ENCODE measurements around the gene RPS6KA2. TPM values are rescaled to one million over a fixed set of nuclear protein-coding genes. Genes with fewer than 3 reads are reported as not detected.

Gene RPS6KA2
- total RNA-seq, 1 donor from 2014 or later = 2.4 TPM

GRCh38 chr6:166436195-166437139, 190.6 kb downstream of the RPS6KA2 start:
- intact Hi-C loops (cut with micrococcal nuclease) = no loop called here

- intact Hi-C loops (cut with micrococcal nuclease) = no loop called here
These were observed 191.5 kb downstream of the RPS6KA2 start for GRCh38 chr6:166435574-166435973.

DNA sequence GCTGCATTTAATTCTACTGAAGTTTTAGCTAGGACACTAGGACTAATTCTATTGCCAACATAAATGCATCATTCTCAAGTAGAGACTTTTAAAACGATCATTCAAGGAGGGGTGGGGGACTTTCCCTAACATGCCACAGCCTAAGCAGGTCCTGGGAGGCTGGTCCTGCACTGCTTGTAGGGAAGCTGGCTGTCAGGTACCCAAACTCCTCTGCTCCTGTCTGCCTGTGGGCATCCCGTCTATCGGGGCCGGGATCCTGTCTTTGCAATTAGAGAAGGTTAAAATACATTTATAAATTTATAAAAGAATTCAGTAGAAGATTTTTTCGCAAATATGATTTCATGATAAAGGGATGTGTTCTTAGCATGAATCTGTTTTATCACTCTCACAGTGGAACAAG, 192.7 kb downstream of the RPS6KA2 start:
- intact Hi-C loops (cut with micrococcal nuclease) = no loop called here

DNA sequence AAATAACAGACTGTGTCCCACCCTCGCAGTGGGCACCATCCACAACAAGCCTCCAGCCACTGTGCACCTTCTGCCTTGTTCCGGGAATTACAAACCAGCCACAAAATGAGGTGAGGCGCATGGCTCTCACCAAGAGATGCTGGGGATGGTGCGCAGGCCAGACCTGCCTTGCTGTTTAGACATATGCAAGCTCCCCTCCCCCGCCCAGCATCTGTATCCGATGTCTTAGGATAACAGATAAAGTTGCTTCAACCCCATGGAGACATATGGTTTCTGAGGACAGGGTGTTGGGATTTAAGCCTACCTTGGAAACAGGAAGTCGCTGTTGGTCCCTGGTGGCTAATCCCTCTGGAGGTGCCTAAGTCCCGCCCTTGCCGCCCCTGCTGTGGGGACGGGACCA, 194.0 kb downstream of the RPS6KA2 start:
- intact Hi-C loops (cut with micrococcal nuclease) = no loop called here

DNA sequence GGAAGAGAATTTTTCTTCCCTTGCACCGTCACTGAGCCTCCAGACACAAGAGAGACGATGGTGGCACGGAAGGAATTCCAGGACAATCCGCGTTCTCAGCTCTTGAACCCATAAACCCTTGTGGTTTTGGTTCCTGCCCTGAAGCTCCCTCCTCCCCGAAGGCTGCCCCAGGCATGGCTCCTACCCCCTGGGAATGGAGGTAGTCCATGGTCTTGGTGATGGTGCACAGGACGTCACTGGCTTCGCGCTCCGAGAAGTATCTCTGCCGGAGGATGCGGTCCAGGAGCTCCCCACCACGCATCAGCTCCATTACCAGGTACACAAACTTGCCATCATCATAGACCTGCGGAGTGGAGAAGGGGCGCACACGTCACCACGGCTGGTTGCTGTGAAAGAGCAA, 196.8 kb downstream of the RPS6KA2 start:
- intact Hi-C loops (cut with micrococcal nuclease) = no loop called here

- intact Hi-C loops (cut with micrococcal nuclease) = no loop called here
These were observed 202.6 kb downstream of the RPS6KA2 start for GRCh38 chr6:166424431-166424830.

- intact Hi-C loops (cut with micrococcal nuclease) = no loop called here
These were observed 203.3 kb downstream of the RPS6KA2 start for GRCh38 chr6:166423781-166424180.

DNA sequence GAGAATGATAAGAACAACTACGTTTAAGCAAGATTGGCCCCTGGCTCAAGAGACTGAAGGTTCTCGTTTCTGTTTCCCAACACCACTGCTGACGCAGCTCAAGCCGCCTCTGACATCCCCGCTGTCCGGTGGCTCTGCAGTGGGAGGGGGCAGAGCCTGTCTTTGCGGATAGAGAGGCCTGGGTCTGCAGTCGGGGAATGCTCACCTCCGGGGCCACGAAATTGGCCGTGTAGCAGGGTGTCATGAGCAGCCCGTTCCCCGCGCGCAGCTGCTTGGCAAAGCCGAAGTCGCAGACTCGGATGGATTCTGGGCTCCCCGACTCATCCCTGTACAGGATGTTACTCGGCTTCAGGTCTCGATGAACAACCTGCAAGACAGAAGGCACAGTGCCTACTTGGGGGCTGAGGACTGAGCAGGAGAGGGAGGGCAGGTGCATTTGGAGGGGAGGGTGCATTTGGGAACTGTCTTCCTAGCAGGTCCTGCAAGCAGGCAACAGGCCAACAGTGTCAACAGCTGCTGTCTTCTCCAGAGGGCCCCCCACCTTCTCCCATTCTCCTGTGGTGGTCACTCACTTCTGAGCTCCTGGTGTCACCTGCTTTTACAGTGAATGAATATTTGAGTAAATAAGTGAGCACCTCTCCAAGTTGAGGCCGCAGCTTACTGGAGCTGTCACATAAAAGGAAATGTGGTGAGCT, 203.9 kb downstream of the RPS6KA2 start:
- intact Hi-C loops (cut with micrococcal nuclease) = no loop called here

DNA sequence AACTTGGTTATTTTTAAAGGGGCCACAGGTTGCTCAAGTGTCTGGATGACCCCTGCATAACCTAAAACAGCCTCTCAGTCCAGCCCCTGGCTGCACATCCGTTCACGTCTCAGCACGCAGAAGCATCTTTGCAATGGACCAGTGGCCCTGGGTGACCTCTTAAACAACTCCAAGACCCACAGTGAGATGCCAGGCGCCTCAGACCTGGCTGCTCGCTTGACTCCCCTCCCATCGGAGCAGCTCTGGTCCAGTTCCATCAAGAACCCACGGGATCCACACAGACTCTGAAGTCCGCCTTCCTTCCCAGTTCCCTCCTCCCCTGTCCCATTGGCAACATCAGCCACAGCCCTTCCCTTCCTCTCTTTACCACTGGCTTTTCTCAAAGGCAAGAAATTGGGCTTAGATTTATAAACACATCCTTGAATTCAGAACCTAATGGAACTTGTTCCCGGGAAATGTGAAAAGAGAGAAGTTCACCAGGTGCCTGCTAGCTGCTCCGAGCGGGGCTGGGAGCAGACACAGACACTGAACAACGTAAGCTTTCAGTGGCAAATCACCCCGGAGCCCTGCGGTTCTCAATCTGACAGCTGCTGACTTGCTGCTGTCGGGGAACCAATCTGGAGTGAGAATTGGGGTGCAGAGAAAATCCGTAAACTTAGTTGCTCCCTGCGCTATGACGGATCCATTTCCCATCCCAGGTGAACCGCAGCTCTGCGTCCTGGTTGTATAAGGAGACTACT, 204.7 kb downstream of the RPS6KA2 start:
- intact Hi-C loops (cut with micrococcal nuclease) = no loop called here

GRCh38 chr6:166420351-166420750, 206.7 kb downstream of the RPS6KA2 start:
- intact Hi-C loops (cut with micrococcal nuclease) = no loop called here

GRCh38 chr6:166419717-166420116, 207.3 kb downstream of the RPS6KA2 start:
- intact Hi-C loops (cut with micrococcal nuclease) = loop anchor here (5.0 to 10.0 kb wide), 3 partner anchors 205 to 935 kb away; partner anchors contain the start of genes CEP43 and RPS6KA2

DNA sequence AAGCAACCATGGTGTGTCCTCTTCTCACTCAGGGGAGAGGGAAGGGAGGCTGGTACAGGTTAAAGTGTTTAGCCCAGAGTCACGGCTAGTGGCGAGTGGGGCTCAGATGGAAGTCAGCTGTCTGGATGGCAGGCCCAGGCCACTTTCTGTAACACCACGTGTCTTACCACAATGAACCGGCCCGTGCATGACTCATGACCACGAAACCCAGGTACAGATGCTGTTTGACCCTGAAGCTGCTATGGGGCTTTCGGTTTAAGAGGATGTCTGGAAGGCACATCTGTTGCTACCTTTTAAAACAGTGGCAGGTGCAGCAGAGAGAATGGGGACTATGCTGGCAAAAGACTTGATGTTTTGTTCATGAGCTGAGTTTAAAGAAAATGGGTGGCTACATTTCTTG, 207.8 kb downstream of the RPS6KA2 start:
- intact Hi-C loops (cut with micrococcal nuclease) = loop anchor here (5.0 to 10.0 kb wide), 3 partner anchors 206 to 936 kb away; partner anchors contain the start of genes CEP43 and RPS6KA2

DNA sequence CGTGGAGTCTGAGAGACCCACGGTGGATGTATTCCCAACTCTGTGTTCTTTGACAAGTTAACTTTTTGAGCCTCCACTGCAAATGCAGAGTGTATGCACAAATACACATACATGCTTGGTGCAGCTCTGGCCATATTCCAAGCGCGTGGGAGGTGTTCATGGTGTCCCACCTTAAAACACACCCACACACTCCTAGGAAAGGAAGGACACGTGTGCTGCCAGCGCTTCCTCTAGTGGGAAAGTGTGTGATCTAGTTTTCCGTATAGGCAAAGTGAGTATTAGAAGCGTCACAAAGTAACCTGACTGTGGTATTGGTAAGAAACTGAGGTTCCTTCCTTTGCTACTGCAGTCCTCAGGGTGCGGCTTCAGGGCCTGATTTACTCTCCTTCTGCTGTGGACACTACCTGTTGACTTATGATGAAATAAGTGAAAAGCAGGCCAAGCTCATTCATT, 208.3 kb downstream of the RPS6KA2 start:
- intact Hi-C loops (cut with micrococcal nuclease) = loop anchor here (5.0 to 10.0 kb wide), 3 partner anchors 206 to 936 kb away; partner anchors contain the start of genes CEP43 and RPS6KA2

DNA sequence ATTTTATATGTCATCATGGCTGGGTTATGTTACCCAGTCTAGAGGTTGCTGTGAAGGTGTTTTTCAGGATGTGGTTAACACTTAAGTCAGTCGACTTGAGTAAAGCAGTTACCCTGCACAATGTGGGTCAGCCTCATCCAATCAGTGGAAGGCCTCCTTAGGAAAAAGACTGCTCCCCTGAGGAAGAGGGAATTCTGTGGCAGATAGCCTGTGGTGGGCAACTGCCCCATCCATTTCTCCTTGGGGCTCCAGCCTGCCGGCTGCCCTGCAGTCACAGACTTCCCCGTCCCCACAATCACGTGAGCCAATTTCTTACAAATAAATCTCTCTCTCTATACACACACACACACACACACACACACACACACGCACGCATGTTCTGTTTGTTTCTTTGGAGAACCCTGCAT, 209.8 kb downstream of the RPS6KA2 start:
- intact Hi-C loops (cut with micrococcal nuclease) = loop anchor here (1.0 to 10.0 kb wide), 5 partner anchors 34 to 938 kb away; partner anchors contain the start of genes CEP43 and RPS6KA2

- intact Hi-C loops (cut with micrococcal nuclease) = loop anchor here (5.0 to 10.0 kb wide), 3 partner anchors 209 to 939 kb away; partner anchors contain the start of genes CEP43 and RPS6KA2
These were observed 211.2 kb downstream of the RPS6KA2 start for GRCh38 chr6:166415833-166416347.

DNA sequence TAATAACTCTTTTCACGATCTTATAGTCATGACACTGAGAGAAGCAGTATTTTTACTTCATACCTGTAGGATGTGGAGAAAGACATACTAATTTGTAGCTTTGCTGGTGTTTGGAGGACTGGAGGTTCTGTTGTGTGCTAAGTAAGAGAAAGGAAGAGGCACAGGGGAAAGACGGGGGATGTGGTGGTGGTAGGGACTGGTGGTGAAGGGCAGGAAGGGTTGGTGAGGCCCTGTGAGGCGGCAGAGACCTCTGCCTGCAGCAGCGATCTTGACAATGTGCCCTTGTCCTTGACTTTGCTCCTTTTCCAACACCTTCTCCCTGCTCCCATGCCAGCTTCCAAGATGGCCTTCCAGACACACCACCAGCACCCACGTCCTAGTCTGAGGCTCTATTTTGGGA, 211.7 kb downstream of the RPS6KA2 start:
- intact Hi-C loops (cut with micrococcal nuclease) = loop anchor here (5.0 to 10.0 kb wide), 3 partner anchors 209 to 939 kb away; partner anchors contain the start of genes CEP43 and RPS6KA2

GRCh38 chr6:166413491-166413951, 213.5 kb downstream of the RPS6KA2 start:
- intact Hi-C loops (cut with micrococcal nuclease) = loop anchor here (10.0 kb wide), 2 partner anchors 211 to 941 kb away; partner anchors contain the start of gene RPS6KA2

DNA sequence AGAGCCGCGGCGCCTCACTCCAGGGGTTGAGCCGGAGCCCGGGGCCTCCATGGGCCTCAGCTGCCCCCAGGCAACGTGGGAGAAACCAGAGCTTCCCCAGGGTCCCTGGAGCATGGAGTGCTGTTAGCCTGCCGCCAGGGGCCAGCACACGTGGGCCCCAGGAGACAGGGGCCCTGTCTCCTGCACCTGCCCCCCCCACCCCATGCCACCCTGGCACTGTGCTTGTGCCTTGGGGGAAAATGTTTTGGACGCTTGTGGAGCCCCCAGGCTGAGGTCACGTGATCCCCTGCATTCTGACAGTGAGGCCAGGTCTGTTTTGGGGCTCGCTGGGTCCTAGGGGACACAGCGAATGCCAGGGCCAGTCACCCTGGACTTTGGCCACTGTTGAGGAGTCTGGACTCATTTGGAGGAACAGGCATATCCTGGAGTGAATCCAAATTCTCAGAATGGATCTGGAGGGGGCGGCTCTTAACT, 214.1 kb downstream of the RPS6KA2 start:
- intact Hi-C loops (cut with micrococcal nuclease) = loop anchor here (10.0 kb wide), 2 partner anchors 212 to 942 kb away; partner anchors contain the start of gene RPS6KA2

- intact Hi-C loops (cut with micrococcal nuclease) = loop anchor here (10.0 kb wide), 2 partner anchors 212 to 942 kb away; partner anchors contain the start of gene RPS6KA2
These were observed 214.7 kb downstream of the RPS6KA2 start for GRCh38 chr6:166412156-166412910.

All from T-helper 2 cell treated with Interferon-gamma antibody and Interleukin-4, amounts not matched to agents 100 ng/mL and 5 ng/mL, for 36 hours (primary cell).